HepG2 (cell line): ENCODE measurements around the gene CRYM. TPM values are rescaled to one million over a fixed set of nuclear protein-coding genes. Genes with fewer than 3 reads are reported as not detected.
A peak's percentile ranks its signal among the peaks of the same experiment; 100 is the strongest.

Experiments
- AHDC1 ChIP-seq: sonication (generic); formaldehyde crosslinking; IDR thresholded peaks from 2 replicates; pipeline ENCODE4 v1.5.1; 2020; ENCODE audit warnings: mild to moderate bottlenecking, missing genetic modification reagents, borderline replicate concordance
- CENPBD1 ChIP-seq: sonication (generic); formaldehyde crosslinking; IDR thresholded peaks from 2 replicates; pipeline ENCODE4 v1.8.0; 2022; ENCODE audit warnings: missing genetic modification reagents, low read depth, mild to moderate bottlenecking, borderline replicate concordance
- GATAD2A ChIP-seq: IDR thresholded peaks from 2 replicates; pipeline ENCODE4 v1.6.1; 2016
- KAT7 ChIP-seq: IDR thresholded peaks from 2 replicates; pipeline ENCODE4 v1.6.1; 2018; ENCODE audit warnings: borderline replicate concordance, missing compliant biosample characterization
- NCOR1 ChIP-seq: fragments of 200-600 bp; sonication (generic); IDR thresholded peaks from 2 replicates; pipeline ENCODE4 v1.7.0; 2017; ENCODE audit warnings: antibody characterized with exemption, low read length, borderline replicate concordance
- POLR2A ChIP-seq, 2 experiments: IDR thresholded peaks; 2 replicates each; pipeline ENCODE4 v1.6.1; 2011; ENCODE audit warnings: low read depth in 2 of 2, low read length in 2 of 2, mild to moderate bottlenecking in 1 of 2, moderate library complexity in 1 of 2; ENCODE audit not compliant: insufficient read depth in 1 of 2
- SMAD9 ChIP-seq: sonication (generic); formaldehyde crosslinking; IDR thresholded peaks from 2 replicates; pipeline ENCODE4 v1.5.1; 2020; ENCODE audit warnings: mild to moderate bottlenecking, missing genetic modification reagents
- SPEN ChIP-seq: sonication (generic); formaldehyde crosslinking; IDR thresholded peaks from 2 replicates; pipeline ENCODE4 v1.5.1; 2020; ENCODE audit warnings: low read depth, mild to moderate bottlenecking, missing genetic modification reagents
- ZNF260 ChIP-seq: sonication (generic); formaldehyde crosslinking; IDR thresholded peaks from 2 replicates; pipeline ENCODE4 v1.4.0; 2020; ENCODE audit warnings: missing genetic modification reagents, low read depth, mild to moderate bottlenecking, borderline replicate concordance
- ZNF382 ChIP-seq: sonication (generic); formaldehyde crosslinking; IDR thresholded peaks from 2 replicates; pipeline ENCODE4 v1.5.0; 2020; ENCODE audit warnings: missing genetic modification reagents, mild to moderate bottlenecking, borderline replicate concordance
- ZNF816 ChIP-seq: sonication (generic); formaldehyde crosslinking; IDR thresholded peaks from 2 replicates; pipeline ENCODE4 v1.8.0; 2022; ENCODE audit warnings: missing genetic modification reagents, mild to moderate bottlenecking, borderline replicate concordance
- ZNF878 ChIP-seq: sonication (generic); formaldehyde crosslinking; IDR thresholded peaks from 2 replicates; pipeline ENCODE4 v1.8.1; 2023; ENCODE audit warnings: mild to moderate bottlenecking, missing genetic modification reagents, moderate library complexity
- ZSCAN9 ChIP-seq: IDR thresholded peaks from 2 replicates; pipeline ENCODE4 v1.6.1; 2016; ENCODE audit warnings: borderline replicate concordance
- polyA plus RNA-seq, 8 experiments: library from polyadenylated mRNA; depleted of rRNA in 3 of 8; stranded (reverse) in 7 of 8; unstranded in 1 of 8; fragments of >200 nt; fragmentation: Illumina TruSeq in 4 of 8; extraction: Trizol in 4 of 8; gene quantifications; 2 replicates each; pipeline versions ENCODE4 v1.2.1 to v1.2.3, GENCODE V29; 2011 to 2016; ENCODE audit warnings: low read depth in 4 of 8, missing spikeins in 1 of 8, mixed read lengths in 1 of 8; ENCODE audit not compliant: insufficient read depth in 1 of 8
- total RNA-seq, 5 experiments: library from RNA; depleted of rRNA; stranded (reverse); fragments of >200 nt; fragmentation: Illumina TruSeq; extraction: Trizol; gene quantifications; 2 replicates each; pipeline ENCODE4 v1.2.3, GENCODE V29; 2016; ENCODE audit warnings: low read depth in 1 of 5
- TF ChIP-seq, protein P1 (sequence below): sonication (generic); formaldehyde crosslinking; IDR thresholded peaks from 2 replicates; pipeline ENCODE4 v1.8.0; 2022; ENCODE audit warnings: missing genetic modification reagents, mild to moderate bottlenecking, moderate library complexity, borderline replicate concordance
- TF ChIP-seq, protein P2 (sequence below): sonication (generic); formaldehyde crosslinking; IDR thresholded peaks from 2 replicates; pipeline ENCODE4 v1.4.0; 2020; ENCODE audit warnings: missing genetic modification reagents
- TF ChIP-seq, protein P3 (sequence below): sonication (generic); formaldehyde crosslinking; IDR thresholded peaks from 2 replicates; pipeline ENCODE4 v1.8.1; 2023; ENCODE audit warnings: missing genetic modification reagents, inconsistent platforms, borderline replicate concordance

The CRYM gene
- total and polyA plus RNA-seq, 2 of the 13 experiments (the other 11 are each of a cell fraction or from before 2014, with no cell fraction given) = 1.9 to 2.2 TPM

- TF ChIP-seq AHDC1 (CRISPR knock-in tag) = no peak; the same call in 1 of the 2 replicates
- TF ChIP-seq CENPBD1 (CRISPR knock-in tag) = no peak
- TF ChIP-seq ZNF260 = no peak
- TF ChIP-seq SPEN (CRISPR knock-in tag) = 0 out of 2 replicates have a peak, but pooled peaks have one; percentile 51
- TF ChIP-seq ZNF816 (CRISPR knock-in tag) = 0 out of 2 replicates have a peak, but pooled peaks have one; percentile 22
- TF ChIP-seq, protein P1, sequence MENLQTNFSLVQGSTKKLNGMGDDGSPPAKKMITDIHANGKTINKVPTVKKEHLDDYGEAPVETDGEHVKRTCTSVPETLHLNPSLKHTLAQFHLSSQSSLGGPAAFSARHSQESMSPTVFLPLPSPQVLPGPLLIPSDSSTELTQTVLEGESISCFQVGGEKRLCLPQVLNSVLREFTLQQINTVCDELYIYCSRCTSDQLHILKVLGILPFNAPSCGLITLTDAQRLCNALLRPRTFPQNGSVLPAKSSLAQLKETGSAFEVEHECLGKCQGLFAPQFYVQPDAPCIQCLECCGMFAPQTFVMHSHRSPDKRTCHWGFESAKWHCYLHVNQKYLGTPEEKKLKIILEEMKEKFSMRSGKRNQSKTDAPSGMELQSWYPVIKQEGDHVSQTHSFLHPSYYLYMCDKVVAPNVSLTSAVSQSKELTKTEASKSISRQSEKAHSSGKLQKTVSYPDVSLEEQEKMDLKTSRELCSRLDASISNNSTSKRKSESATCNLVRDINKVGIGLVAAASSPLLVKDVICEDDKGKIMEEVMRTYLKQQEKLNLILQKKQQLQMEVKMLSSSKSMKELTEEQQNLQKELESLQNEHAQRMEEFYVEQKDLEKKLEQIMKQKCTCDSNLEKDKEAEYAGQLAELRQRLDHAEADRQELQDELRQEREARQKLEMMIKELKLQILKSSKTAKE (CRISPR knock-in tag) = no peak
- TF ChIP-seq GATAD2A (CRISPR knock-in tag) = no peak
- TF ChIP-seq NCOR1 = 0 out of 2 replicates have a peak, but pooled peaks have one; percentile 3
- peak; percentile 40 to 60; a peak in 3 of 4 replicates for TF ChIP-seq POLR2A (IDR thresholded peaks at IDR 0.05; ENCODE audit: insufficient read depth in 1 of 2, low read depth in 2 of 2, low read length in 2 of 2)
- peak; percentile 67; the same call in 1 of the 2 replicates for TF ChIP-seq KAT7
- no peak for TF ChIP-seq ZNF382 (CRISPR knock-in tag)
- TF ChIP-seq, protein P2, sequence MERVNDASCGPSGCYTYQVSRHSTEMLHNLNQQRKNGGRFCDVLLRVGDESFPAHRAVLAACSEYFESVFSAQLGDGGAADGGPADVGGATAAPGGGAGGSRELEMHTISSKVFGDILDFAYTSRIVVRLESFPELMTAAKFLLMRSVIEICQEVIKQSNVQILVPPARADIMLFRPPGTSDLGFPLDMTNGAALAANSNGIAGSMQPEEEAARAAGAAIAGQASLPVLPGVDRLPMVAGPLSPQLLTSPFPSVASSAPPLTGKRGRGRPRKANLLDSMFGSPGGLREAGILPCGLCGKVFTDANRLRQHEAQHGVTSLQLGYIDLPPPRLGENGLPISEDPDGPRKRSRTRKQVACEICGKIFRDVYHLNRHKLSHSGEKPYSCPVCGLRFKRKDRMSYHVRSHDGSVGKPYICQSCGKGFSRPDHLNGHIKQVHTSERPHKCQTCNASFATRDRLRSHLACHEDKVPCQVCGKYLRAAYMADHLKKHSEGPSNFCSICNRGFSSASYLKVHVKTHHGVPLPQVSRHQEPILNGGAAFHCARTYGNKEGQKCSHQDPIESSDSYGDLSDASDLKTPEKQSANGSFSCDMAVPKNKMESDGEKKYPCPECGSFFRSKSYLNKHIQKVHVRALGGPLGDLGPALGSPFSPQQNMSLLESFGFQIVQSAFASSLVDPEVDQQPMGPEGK (CRISPR knock-in tag) = peak; percentile 43
- no peak for TF ChIP-seq ZSCAN9 (CRISPR knock-in tag)
- no peak for TF ChIP-seq ZNF878 (CRISPR knock-in tag)
- no peak for TF ChIP-seq SMAD9 (CRISPR knock-in tag)
- TF ChIP-seq, protein P3, sequence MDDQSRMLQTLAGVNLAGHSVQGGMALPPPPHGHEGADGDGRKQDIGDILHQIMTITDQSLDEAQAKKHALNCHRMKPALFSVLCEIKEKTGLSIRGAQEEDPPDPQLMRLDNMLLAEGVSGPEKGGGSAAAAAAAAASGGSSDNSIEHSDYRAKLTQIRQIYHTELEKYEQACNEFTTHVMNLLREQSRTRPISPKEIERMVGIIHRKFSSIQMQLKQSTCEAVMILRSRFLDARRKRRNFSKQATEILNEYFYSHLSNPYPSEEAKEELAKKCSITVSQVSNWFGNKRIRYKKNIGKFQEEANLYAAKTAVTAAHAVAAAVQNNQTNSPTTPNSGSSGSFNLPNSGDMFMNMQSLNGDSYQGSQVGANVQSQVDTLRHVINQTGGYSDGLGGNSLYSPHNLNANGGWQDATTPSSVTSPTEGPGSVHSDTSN (CRISPR knock-in tag) = no peak
These were observed 14.2 kb downstream of the CRYM start (continued) for GRCh38 chr16:21263640-21264570.
